22Rv1 (cell line): ENCODE results near the gene CACNA2D4.

Experiments used
- CTCF ChIP-seq: fragments of 450-650 bp; IDR thresholded peaks from 2 replicates; pipeline ENCODE4 v1.5.1; 2017; ENCODE audit warnings: mild to moderate bottlenecking
- ZFX ChIP-seq: fragments of 450-650 bp; IDR thresholded peaks from 2 replicates; pipeline ENCODE4 v1.6.1; 2017; ENCODE audit warnings: antibody characterized with exemption, borderline replicate concordance

GRCh38 chr12:1836241-1836803, 82.1 kb downstream of the CACNA2D4 start:
- TF ChIP-seq CTCF: no peak
- TF ChIP-seq ZFX: no peak
